CD4-positive, alpha-beta T cell treated with Interleukin-21 for 1 hour (primary cell): ENCODE results near the gene PIK3C2G.
"Not testable (repeated sequence)": the region's sequence is repeated elsewhere in the genome, so short reads cannot be mapped to it uniquely, and the experiment has no call there.

Source experiments
- DNase-seq: peaks from one replicate; pipeline ENCODE4 v3.0.0-alpha.2; 2020

The PIK3C2G gene

GRCh38 chr12:18483698-18484325 is 222.5 kb downstream of the PIK3C2G start:
- DNase-seq = no peak

DNA sequence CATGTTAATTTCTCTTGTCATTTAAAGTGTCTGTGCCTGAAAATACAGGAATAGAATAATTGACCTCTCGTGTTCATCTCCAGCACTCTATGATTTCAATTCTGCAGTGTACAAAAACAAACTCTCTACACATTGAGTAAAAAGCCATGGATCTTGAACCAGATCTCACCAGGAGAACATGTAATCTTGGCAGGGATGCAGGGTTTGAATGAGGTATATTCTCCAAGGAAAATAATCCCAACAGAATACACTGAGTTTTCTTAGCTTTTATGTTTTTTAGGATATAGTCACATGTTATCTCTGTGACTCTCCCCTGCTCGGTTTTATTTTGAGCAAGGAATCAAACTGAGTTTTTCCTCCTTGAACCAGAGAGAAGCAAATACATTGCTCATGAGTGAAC is 224.7 kb downstream of the PIK3C2G start:
- DNase-seq = no peak

DNA sequence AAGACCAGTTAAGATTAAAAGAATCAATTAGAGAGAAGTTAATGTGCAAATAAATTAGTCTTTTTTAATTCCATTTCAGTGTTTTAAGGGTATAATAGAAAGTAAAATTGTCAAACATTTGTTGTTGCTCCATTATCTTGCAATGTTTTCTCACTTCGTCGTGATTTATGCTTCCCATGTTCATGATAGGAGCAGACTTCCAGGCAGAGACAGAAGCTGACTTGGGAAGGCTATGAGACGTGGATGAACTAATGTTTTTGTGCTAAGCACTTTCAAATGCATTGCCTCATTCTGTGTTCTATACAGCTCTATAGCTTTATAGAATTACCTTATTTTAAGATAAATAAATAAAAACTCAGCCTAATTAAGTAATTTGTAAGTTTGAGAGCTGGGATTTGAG is 226.2 kb downstream of the PIK3C2G start:
- DNase-seq = no peak

DNA sequence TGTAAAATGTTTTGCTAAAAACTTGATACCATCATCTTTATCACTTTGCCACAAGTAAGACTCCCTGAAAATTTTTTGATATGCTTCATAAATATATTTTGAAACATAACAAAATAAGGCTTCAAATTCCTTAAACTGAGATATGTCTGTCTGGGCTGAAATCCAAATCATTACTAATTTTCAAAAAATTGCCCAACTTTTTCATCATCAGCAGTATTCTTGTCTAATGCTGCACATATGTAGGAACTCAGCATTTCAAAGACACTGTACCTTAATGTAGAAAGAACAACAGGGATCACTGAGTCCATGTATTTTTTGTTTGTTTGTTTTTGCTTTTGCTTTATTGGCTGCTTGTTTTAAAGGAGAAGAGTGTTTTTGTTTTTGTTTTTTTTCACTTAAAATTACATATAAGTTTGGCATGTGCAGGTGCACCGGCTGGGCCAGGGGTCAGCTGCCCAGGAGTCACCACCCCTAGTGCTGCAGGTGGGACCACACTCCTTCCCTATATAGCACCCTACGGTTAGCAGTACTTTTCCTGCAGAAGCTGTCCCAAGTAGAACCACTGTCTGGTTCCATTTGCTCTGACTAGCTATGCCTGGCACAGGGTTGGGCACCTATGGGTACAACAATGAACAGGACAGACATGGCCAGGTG is 231.2 kb downstream of the PIK3C2G start:
- DNase-seq = no peak

DNA sequence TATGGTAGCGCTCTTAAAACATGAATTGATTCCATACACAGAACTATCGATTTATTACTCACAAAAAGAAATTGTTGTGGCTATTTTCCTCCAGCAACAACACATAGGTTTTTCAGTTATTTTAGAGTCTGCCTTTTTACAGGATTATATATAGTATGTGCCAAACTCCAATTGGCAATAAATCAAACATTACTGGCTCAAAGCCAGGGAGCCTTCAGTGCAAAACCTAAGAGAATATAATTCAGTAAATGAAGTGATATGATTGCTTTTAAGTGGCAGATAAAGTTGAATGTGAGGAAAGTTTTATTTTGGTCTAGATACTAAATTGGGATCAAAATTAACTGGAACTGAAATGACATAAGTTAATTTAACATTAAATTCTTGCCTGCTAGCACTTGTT is 234.8 kb downstream of the PIK3C2G start:
- DNase-seq = no peak

GRCh38 chr12:18500160-18500574 is 238.8 kb downstream of the PIK3C2G start:
- not testable (repeated sequence) for DNase-seq

DNA sequence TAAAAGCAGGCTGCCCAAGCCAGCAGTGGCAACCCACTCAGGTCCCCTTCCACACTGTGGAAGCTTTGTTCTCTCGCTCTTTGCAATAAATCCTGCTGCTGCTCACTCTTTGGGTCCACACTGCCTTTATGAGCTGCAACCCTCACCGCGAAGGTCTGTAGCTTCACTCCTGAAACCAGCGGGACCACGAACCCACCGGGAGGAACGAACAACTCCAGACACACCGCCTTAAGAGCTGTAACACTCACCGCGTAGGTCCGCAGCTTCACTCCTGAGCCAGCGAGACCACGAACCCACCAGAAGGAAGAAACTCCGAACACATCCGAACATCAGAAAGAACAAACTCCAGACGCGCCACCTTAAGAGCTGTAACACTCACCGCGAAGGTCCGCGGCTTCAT is 239.4 kb downstream of the PIK3C2G start:
- DNase-seq = not testable (repeated sequence)

- DNase-seq = no peak
These were observed 241.2 kb downstream of the PIK3C2G start for GRCh38 chr12:18502422-18502968.

- no peak for DNase-seq
These were observed 260.1 kb downstream of the PIK3C2G start for GRCh38 chr12:18521461-18521860.

- DNase-seq = no peak
These were observed 261.5 kb downstream of the PIK3C2G start for GRCh38 chr12:18522806-18523205.

DNA sequence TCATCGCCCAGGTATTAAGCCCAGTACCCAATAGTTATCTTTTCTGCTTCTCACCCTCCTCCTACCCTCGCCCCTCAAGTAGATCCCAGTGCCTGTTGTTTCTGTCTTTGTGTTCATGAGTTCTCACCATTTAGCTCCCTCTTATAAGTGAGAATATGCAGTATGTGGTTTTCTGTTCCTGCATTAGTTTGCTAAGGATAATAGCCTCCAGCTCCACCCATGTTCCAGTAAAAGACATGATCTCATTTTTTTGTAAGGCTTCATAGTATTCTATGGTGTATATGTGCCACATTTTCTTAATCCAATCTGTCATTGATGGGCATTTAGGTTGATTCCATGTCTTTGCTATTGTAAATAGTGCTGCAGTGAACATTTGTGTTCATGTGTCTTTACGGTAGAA is 281.2 kb downstream of the PIK3C2G start:
- DNase-seq = not testable (repeated sequence)

- DNase-seq = no peak
These were observed 285.1 kb downstream of the PIK3C2G start for GRCh38 chr12:18546399-18546798.

- no peak for DNase-seq
These were observed 288.3 kb downstream of the PIK3C2G start for GRCh38 chr12:18549598-18549997.

GRCh38 chr12:18551106-18551505 is 289.8 kb downstream of the PIK3C2G start:
- no peak for DNase-seq

GRCh38 chr12:18551701-18552100 is 290.4 kb downstream of the PIK3C2G start:
- DNase-seq = no peak

DNA sequence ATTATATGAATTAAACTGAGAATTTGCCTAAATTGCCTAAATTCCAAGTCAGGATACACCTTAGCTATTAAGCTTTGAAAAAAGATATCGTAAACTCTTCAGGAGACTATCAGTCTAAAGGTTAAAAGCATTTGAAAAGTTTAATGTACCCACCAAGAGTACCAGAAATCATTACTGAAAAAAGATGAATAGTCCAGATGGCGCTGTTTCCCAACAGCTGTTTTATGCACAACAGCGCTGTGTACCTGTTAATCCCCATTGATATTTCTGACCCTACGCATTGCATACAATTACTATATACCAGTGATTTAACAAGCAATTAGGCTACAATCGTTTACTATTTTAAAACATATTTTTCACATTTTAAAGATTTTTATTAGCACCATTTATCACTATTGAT is 291.5 kb downstream of the PIK3C2G start:
- DNase-seq = no peak

DNA sequence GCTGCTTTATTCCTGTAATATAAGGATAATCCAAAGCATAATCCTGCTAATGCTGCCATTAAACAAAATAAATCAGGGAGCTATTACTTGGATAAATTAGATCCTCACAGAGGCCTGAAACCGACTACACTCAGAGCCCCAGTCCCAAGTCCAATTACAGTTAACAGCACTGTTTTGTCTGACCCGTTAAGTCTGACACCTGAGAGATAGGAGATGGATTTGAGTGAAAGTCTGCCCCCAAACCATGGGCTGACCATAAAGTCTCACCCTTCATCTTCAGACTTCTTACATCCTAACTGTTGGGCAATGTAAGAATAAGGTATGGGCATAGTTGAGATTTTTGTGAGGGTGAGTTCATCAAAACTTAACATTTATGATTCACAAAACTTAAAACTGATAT is 294.8 kb downstream of the PIK3C2G start:
- no peak for DNase-seq

- no peak for DNase-seq
These were observed 297.9 kb downstream of the PIK3C2G start for GRCh38 chr12:18559242-18559641.

GRCh38 chr12:18562531-18562930 is 301.2 kb downstream of the PIK3C2G start:
- DNase-seq = no peak

DNA sequence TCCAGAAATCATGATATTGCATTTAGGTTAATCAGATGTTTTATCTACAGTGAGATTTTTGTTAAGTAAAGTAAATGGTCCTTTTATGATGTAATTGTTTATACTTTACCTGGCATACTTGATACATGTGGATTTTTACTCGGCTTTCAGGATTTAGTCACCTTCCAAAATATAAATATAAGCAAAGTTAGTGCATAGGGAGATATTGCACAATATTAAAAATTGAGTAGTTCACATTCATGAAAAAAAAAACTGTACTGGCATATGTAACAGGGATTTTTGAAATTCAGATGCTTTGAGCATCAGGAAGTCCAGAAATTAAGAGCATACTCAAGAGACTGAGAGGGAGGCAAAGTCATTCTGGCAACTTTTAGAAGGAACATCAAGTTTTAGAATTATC is 303.0 kb downstream of the PIK3C2G start:
- no peak for DNase-seq

DNA sequence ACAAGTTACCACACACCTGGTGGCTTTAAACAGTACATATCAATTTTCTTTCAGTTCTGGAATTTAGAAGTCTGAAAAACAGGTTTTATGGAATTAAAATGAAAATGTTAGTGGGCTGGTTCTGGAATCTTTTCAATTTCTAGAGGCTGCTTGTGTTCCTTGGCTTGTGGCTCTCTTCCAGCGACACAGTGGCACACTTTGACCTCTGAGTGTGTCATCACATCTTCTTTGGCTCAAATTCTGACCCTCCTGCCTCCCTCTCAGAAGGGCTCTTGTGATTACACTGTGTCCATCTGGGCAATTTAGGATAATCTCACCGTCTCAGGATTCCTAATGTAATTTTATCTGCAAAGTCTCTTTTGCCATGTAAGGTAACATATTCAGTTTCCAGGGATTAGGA is 306.5 kb downstream of the PIK3C2G start:
- no peak for DNase-seq

DNA sequence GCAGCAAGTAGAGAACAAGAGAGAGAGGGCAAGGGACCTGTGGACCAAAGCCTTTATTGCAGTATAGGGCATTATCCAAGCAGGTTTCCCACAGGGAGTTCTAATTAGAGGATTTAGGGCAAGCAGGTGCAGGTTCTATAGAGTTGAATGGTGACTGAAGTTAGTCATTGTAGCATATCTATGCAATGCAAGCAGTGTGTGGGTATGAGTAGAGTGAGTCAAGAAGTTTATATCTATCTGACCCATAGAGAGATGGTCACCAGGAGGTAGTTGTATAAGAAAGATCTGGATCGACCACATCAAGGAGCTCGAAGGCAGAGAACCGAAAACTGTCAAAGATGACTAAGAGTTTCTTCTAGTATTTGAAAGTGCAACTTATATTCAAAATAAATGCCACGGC is 309.2 kb downstream of the PIK3C2G start:
- no peak for DNase-seq

- no peak for DNase-seq
These were observed 314.8 kb downstream of the PIK3C2G start for GRCh38 chr12:18576104-18576626.

GRCh38 chr12:18576648-18577047 is 315.3 kb downstream of the PIK3C2G start:
- no peak for DNase-seq
